NCI-H2029 treated with DMSO at 0.1 percent for 48 hours (cell line): Measurements from ENCODE around the gene FHL1.
"Not testable (repeated sequence)": the region's sequence is repeated elsewhere in the genome, so short reads cannot be mapped to it uniquely, and the experiment has no call there.

Source experiments
- DNase-seq: peaks from one replicate; lab custom pipeline; 2025; lab: John Stamatoyannopoulos, UW

The FHL1 gene

GRCh38 chrX:136210243-136210642, 62.9 kb downstream of the FHL1 start:
- no peak for DNase-seq

GRCh38 chrX:136210806-136211205, 63.5 kb downstream of the FHL1 start:
- no peak for DNase-seq

- no peak for DNase-seq
These were observed 64.6 kb downstream of the FHL1 start for GRCh38 chrX:136211766-136212556.

DNA sequence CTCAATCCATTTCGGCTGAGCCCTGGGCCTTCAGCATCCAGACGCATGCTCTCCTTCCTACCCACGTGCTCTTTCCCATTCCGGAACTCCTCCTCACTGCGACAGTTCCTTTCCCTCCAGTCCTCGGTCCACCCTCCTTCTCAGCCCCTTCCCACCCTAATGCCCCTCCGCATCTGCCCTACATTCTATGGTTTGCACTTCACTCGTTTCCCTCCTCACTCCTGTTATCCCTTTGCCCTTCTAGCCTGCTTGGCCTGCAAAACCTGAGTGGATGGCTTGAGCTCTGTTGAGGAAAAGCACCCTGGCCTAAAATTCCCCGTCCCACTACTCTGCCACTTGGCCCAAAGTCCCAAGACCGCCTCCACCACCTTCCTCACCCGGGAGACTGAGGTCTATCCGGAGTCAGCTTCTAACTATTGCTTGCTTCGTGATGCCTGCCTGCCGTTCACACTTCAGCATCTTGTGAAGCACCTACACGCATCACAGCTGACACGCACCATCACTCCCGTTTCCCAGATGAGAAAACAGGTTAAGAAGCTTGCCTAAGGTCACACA, 65.3 kb downstream of the FHL1 start:
- DNase-seq, result no peak

DNA sequence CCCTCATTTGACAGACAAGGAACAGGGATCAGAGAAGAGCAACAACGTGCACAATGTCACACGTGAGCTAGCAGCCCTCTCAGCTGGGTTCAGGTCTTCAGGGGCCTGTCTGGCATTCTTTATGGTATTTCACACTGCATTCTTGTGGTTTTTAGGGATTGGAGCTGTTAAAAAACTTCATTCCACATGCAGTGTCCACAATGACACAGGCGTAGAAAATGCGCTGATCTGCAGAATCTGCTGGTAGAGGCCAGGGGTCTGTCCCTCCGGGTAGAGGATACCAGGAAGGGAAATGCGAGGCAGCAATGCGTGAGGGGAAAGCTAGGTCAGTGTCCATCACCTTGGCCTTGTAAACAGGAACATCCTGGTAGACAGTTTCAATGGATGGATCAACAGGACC, 67.2 kb downstream of the FHL1 start:
- no peak for DNase-seq

- DNase-seq, result no peak
These were observed 68.2 kb downstream of the FHL1 start for GRCh38 chrX:136215559-136215958.

DNA sequence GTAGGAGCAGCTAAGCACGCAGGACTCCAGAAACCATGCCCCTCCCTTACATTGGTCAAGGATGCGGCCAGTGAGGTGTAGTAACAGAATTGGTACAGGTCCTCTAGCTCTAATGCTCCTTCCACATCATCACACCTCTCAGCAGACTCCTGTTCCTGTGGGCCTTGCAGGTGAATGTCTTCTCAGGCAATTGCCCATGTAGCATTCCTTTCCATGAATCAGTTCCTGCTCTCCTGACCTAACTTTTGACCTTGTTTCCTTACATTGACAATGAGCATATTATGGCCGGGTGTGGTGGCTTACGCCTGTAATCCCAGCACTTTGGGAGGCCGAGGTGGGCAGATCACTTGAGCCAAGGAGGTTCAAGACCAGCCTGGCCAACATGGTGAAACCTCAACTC, 72.6 kb downstream of the FHL1 start:
- no peak for DNase-seq

DNA sequence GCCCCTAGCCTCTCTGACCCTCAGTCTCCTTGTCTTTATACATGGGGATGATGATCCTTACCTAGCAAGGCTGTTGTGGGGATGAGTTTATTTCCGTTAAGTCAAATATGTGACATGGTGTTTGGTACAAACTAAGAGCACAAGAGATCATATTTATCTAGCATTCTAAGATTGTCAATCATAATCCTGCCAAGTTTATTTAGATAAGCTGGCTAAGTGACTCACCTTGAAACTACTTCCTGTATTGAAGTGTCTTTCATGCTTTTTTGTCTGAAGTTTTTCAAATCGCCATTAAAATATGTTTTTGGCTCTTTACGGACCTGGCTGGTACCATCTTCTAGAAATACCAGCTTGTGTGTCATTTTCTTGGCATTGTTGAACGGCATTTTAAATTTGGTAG, 73.2 kb downstream of the FHL1 start:
- DNase-seq, result no peak

DNA sequence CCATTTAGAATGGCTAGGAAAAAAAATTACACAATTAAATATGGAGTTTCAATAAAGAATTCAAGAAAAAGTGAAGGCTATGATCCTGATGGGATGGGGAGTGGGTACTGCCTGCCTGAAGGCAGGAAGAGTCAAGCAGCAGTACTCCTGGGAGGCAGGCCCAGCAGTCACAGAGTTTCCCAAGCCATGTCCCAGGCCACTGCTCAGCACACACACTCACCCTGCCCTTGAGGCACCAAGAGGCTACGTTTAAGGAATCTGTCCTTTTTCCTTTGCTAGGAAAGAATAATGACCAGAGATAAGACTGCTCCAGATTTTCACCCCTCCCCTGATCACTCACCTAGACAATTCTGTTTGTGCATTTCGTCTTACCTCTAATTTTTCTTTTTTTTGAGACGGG, 73.6 kb downstream of the FHL1 start:
- no peak for DNase-seq

GRCh38 chrX:136221851-136222513, 74.6 kb downstream of the FHL1 start:
- no peak for DNase-seq

DNA sequence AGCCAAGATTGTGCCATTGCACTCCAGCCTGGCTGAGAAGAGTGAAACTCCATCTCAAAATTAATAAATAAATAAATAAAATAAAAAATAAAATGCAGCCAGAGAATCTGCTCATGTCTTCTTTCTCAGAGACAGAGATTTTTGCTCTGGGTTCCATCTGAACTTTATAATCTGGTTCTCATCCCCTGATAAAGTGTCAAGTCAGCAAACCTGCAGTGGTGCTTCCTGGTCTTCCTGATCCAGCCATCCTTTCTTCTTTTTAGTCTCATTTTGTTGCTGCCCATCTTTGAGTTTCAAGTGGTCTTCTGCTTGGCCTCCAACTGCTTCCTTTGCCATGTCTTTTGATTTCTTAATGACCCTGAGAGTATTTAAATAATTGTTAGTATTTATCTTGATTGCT, 79.7 kb downstream of the FHL1 start:
- DNase-seq, result no peak

DNA sequence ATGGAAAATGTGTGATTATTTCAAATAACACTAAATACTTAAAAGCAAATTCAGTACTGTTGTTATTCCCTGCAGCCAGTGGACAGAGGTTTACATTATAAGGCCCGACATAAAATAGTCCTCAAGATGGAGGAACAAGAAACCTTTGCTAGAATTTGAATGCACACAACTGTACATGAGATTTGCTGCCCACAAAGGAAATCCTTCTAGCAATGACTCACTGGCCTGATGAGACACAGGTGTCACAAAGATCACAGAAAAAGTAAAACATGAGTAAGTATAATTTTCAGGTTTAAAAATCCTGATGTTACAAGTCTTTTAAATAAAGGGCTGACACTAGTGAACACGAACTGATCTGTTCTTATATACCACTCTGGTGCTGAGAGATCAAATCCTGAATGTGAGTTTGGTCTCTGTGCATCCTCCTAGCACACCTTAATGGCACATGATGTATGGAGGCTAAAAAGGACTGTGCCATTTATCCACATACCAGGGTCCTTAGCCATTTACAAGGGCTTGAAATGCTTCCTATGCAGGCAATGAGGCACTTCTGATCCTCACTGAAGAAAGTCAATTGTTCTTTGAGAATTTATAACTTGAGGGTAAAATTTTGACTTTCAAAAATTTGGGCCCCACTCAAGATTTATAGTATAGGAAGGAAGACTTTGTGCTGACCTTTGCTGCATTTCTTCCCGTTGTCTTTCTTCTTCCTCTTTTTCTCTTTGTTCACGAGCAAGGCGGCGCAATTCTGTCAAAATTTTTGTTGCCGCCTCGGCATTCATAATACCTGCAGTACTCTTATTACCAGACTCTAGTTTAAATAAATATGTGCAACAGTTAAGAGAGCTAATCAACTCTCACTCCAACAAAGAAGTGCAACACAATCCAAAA, 80.9 kb downstream of the FHL1 start:
- DNase-seq, result no peak

GRCh38 chrX:136228839-136229207, 81.5 kb downstream of the FHL1 start:
- no peak for DNase-seq

GRCh38 chrX:136237074-136237473, 89.7 kb downstream of the FHL1 start:
- no peak for DNase-seq

DNA sequence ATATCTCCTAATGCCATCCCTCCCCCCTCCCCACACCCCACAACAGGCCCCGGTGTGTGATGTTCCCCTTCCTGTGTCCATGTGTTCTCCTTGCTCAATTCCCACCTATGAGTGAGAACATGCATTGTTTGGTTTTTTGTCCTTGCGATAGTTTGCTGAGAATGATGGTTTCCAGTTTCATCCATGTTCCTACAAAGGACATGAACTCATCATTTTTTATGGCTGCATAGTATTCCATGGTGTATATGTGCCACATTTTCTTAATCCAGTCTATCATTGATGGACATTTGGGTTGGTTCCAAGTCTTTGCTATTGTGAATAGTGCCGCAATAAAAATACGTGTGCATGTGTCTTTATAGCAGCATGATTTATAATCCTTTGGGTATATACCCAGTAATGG, 90.5 kb downstream of the FHL1 start:
- DNase-seq, result not testable (repeated sequence)

GRCh38 chrX:136246201-136246600, 98.9 kb downstream of the FHL1 start:
- DNase-seq, result no peak

DNA sequence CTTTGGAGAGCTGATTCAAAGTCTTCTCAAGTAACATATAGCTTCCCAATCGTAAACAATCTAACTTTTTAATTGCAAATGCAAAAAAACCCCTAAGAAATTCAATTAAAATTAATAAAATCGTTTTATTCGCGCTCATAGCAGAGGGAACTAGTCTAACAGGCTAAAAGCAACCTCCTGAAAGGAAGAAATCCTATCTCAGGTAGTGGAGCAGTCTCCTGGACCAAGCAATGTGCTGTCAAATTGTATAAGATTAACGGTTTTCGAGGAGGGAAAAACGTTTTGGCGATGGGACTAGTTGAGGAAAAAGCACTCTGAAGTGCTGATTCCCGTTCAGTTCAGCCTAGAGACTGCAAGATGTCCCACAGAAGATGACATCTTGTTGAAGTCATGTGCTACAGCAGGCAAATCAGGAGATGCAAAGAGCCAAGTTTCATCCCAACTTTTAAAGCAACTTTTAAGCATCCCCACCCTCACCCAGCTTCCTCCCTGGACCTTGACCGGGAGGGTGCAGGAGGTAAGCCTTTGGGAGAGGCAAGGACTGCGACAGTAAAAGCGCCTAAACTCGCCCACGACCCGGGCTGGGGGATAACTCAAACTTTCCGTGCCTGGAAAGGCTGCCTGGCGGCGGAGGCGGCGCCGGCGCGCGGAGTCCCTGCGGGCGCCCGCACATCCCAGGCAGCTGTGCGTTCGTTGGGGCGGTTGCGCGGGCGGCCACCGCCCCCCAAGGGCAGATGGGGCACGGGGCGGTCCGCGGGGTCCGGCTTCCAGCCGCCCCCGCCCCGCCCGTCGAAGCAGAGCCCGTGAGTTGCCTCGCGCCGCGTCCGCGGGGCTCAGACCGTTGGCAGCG, 103.1 kb downstream of the FHL1 start:
- no peak for DNase-seq

DNA sequence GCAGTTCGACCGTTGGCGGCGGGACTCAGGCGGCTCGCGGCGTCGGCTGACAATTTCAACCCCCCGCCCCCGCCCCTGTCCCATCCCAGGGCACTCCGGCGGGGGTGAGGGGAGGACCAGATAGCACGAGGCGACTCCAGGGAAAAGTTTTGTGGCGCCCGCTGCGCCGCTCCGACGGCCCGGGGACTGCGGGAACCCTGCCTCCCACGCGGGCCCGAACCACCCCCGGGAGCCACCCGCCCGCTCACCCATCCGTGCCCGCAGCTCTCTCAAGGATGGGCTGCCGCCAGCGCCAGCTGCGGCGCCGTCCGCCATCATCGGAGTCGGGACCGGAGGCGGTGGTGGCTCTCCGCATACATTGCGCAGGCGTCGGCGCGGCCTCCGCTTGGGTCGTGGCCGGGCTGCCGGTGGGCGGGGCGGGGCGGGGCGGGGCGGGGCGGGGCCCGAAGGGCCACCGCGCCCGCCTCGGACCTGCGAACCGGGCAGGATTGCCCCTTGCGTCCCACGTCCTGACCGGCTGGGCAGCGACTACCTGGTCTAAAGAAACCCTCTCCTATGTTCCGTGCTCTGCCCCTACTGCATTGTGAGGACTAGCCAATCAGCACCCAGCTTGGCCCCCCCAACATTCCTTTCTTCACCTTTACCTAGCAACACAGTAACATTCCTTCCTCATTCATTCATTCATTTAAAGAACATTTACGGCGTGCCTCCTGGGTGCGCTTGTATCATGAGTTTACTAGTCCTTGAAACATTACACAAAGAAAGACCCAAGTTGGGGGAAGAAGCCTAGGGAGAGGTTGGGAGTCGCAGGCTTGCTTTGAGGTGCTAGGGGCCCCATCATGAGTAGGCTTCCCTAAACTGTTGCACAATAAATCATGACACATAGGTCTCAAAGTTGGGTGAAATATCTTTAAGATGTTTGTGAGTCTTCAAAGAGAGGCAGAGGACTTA, 104.0 kb downstream of the FHL1 start, which contains the start of gene MAP7D3:
MAP7D3 (minus strand) TSS at position 360 of the 951 bp plus-strand sequence; CDS start at position 318, 42 bp downstream.
- DNase-seq, result no peak

GRCh38 chrX:136255541-136255940, 108.2 kb downstream of the FHL1 start:
- DNase-seq, result no peak

GRCh38 chrX:136256026-136256425, 108.7 kb downstream of the FHL1 start:
- DNase-seq, result no peak
